Measurements from ENCODE around the gene ORC4.
A peak's percentile ranks its signal among the peaks of the same experiment; 100 is the strongest.

The ORC4 gene

GRCh38 chr2:148020111-148021058 lies at the start of gene ORC4:
ORC4 (minus strand) TSS chr2:148020737; CDS start chr2:147975958, 44,779 bp downstream.
- peak; percentile 98 for DNase-seq (ENCODE audit: low read depth, low spot score)

DNA sequence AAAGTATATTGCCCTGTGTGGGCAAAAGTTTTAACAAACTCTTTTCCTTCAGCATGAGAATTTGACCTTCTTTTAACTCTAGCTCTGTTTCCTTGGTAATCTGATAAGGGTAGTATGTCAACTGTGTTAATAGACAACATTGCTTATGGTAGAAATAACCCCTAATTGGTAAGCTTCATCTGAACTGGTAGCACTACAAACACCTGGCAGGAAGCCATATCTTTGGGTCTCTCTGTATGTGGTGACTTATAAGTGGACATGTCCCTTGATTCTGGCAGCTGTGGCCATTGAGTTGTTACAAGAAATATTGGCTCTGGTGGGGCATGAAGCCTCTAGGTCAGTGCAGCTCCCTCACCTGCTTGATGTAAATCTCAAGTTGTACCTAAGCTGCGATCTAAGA lies 47.3 kb upstream of the ORC4 start:
- DNase-seq (ENCODE audit: low read depth, low spot score) = no peak

- DNase-seq (ENCODE audit: low read depth, low spot score) = no peak
These were observed 45.4 kb upstream of the ORC4 start for GRCh38 chr2:148065936-148066335.

DNA sequence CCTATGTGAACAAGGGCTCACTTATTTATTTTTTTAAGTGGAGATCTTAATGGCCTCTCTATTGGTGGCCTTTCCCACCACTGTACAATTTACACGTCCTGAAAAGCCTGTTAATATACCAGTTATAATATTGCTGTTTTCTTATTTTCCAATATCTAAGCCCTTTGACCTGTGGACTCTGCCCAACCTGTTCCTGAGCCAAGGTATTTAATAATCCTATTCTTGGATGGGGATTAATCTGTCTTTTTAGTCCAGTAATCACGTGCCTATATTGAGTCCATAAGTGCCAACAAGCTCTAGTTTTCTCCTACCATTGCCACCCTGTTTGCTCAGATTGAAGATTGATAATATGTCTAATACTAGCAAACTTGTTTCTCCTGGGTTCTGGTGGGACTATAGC lies 43.1 kb upstream of the ORC4 start:
- DNase-seq (ENCODE audit: low read depth, low spot score) = no peak

GRCh38 chr2:148058641-148059040 lies 38.1 kb upstream of the ORC4 start:
- no peak for DNase-seq (ENCODE audit: low read depth, low spot score)

GRCh38 chr2:148052687-148053086 lies 32.1 kb upstream of the ORC4 start:
- DNase-seq (ENCODE audit: low read depth, low spot score) = no peak

DNA sequence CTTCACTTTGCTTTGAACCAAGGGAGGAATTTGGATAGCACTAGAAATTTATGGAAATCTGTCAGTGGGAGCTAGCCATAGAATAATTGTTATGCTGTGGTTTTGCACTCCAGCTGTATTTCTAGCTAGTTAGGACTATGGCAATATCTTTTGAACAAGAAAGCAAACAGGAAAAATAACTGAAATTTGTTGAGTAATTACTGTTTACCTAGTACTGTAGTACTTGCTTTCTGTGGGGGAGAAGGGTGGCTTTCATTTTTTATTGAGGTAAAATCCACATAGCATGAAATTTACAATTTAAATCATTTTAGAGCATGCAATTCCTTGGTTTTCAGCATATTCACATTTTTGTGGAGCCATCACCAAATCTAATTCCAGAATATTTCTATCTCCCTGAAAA lies 28.7 kb upstream of the ORC4 start:
- no peak for DNase-seq (ENCODE audit: low read depth, low spot score)

DNA sequence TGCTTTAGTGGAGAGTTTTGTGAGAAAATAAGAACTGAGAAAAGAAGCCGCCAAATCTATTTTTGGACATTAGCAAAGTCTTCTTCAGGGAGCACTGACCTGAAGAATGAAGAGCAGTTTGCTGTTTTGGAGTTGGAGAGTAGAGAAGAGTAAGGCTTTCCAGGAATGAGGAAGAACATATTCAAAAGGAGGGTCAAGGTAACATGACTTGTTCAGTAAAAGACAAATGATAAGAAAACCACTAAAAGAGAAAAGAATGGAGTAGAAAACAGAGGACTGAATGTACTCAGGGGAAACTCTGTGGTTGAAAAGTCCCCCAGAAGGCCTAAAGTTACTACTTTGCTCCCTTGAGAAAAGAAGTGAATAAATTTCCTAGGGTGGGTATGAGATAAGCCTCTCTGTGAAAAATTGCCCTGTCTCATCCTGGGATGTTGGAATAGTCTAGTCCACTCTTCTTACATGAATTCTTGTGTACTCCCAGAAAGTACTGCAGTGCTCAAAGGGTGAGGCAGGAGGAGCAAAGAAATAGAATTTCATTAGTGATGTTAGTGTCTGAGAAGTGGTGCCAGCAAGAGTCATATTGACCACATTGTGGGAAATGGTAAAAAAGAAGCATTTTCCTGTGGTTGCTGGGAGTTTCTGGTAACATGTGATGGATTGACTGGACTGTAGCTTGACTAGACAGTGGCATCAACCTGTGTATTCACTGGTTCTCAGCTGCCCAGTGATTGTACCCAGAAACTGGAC lies 28.1 kb upstream of the ORC4 start:
- no peak for DNase-seq (ENCODE audit: low read depth, low spot score)

DNA sequence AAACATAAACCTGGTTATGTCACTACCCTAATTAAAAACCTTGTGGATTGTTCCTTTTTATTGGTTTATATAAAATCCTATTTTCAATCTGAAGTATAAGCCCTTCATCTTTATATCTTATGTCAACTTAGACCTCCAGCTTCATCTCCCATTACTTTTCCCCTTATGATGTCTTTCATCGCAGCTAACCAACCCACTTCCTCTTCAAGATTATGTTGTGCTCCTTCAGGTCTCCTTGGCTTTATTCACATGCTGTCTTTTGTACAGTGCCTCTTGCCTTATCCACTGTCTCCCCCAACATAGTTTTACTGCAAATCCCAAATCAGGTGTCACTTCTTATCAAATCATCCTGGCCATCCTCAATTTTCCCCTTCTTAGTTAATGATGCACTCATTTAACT lies 26.3 kb upstream of the ORC4 start:
- no peak for DNase-seq (ENCODE audit: low read depth, low spot score)

DNA sequence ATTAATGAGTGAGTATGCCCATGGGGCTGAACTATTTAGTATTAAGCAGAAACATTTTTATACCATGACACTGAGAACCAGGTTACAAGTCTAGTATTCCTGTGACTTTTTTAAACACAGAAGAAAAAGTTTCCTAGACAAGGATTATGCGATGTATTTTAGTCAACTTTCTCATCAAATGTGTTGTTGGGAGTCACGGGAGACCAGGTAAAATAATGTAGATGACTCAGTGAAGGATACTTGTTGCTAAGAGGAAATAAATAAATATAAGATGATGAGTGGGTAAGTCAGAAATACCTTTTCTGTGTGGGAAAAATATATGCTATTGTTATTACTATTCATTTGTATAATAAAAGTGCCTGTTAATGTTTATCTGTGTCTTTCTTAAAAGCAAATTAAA lies 23.8 kb upstream of the ORC4 start:
- DNase-seq (ENCODE audit: low read depth, low spot score) = no peak

- no peak for DNase-seq (ENCODE audit: low read depth, low spot score)
These were observed 21.7 kb upstream of the ORC4 start for GRCh38 chr2:148042219-148042618.

DNA sequence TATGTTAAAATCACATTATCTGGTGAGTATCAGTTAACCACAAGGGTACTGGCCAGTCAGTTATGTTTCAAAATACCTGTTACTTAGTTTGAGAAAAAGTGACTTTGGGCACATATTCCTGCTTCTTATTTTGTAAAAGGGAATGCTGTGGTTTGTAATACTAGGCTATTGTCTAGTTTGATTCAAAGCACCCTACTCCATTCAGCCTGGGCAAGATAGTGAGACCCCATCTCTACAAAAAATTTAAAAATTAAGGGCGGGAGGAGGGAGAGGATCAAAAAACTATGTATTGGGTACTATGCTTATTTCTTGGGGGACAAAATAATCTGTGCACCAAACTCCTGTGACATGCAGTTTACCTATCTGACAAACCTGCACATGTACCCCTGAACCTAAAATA lies 19.2 kb upstream of the ORC4 start:
- no peak for DNase-seq (ENCODE audit: low read depth, low spot score)

- no peak for DNase-seq (ENCODE audit: low read depth, low spot score)
These were observed 11.7 kb upstream of the ORC4 start for GRCh38 chr2:148032215-148032614.

DNA sequence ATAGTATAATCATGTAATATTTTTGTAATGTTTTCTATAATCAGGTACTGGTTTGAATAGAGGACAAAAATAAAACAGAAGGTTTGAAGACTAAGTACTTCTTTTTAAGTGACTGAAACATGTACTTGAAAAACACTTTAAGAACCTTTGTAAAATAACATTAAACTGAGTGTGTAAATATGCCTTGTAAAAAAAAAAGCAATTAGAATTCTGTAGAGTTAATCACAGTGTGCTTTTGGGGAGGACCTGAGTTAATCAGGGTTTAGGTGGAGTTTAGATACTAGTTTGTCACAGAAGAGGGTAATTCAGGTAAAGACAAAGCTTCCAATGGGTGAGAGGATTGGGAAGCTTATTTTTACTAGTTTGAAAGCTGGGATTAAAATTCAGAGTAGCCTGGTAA lies 10.6 kb upstream of the ORC4 start:
- no peak for DNase-seq (ENCODE audit: low read depth, low spot score)

GRCh38 chr2:148028781-148029180 lies 8.2 kb upstream of the ORC4 start:
- no peak for DNase-seq (ENCODE audit: low read depth, low spot score)

DNA sequence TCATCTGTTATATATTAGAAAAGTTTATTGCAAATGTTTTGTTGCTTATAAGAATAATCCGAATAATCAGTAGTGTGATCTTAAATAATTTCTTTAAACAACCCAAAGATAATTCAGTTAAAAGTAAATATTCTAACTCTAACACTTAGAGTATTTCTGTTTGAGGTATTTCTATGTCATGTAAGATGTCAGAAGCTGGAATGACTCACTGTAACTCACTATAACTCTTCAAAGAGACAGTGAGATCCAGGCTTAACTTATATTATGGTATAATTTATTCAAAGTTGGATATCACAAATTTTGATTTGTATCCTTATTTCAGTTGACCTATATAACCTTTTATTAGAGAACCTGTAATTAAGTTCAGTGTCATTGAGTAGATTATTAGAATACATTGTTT lies 7.3 kb upstream of the ORC4 start:
- DNase-seq (ENCODE audit: low read depth, low spot score) = no peak

- DNase-seq (ENCODE audit: low read depth, low spot score) = no peak
These were observed 6.0 kb upstream of the ORC4 start for GRCh38 chr2:148026573-148026972.

- no peak for DNase-seq (ENCODE audit: low read depth, low spot score)
These were observed 3.3 kb upstream of the ORC4 start for GRCh38 chr2:148023861-148024260.

DNA sequence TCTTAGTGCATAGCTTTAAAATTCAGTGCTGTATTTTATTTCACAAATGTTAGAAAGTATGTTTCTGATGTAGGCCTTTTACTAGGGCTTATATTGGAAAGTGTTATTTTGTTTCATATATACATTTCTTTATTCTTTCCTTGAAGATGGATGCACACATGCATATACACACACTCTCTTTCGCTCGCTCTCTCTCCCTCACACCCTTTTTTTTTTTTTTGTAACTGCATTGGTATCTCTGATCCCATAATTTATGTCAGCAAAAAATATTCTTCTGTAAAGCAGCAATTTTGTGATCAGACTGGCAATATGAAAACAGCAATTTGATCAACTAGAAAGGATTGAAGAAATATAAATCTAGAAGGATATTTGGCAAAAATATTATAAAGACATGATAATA lies 2.3 kb upstream of the ORC4 start:
- DNase-seq (ENCODE audit: low read depth, low spot score) = no peak

GRCh38 chr2:148022351-148022750 lies 1.8 kb upstream of the ORC4 start:
- DNase-seq (ENCODE audit: low read depth, low spot score) = no peak

- no peak for DNase-seq (ENCODE audit: low read depth, low spot score)
These were observed 1.3 kb upstream of the ORC4 start for GRCh38 chr2:148021886-148022285.

- peak; percentile 41 for DNase-seq (ENCODE audit: low read depth, low spot score)
These were observed 723 bp upstream of the ORC4 start, which contains the start of gene MBD5 for GRCh38 chr2:148021059-148021861. MBD5 (plus strand) TSS chr2:148021091.

All from brain pericyte (primary cell).